Upper lobe of right lung (tissue), 1 donor: ENCODE data around the gene NPSR1. TPM values are rescaled to one million over a fixed set of nuclear protein-coding genes. Genes with fewer than 3 reads are reported as not detected.

Source experiments
- ATAC-seq: fragments of 200-7000 bp; cut with Tn5 transposase; one replicate; pipeline ENCODE4 v1.9.1; 2020; ENCODE audit warnings: mild to moderate bottlenecking, moderate library complexity
- DNase-seq: peaks from one replicate; pipeline ENCODE4 v3.0.0-alpha.2; 2020
- H3K27ac ChIP-seq: fragments of 200-600 bp; one replicate; pipeline ENCODE4 v1.8.0; 2022
- H3K27me3 ChIP-seq: fragments of 200-600 bp; one replicate; pipeline ENCODE4 v1.8.0; 2022; ENCODE audit warnings: mild to moderate bottlenecking
- H3K36me3 ChIP-seq: fragments of 200-600 bp; one replicate; pipeline ENCODE4 v1.8.0; 2022
- H3K4me1 ChIP-seq: fragments of 200-600 bp; one replicate; pipeline ENCODE4 v1.8.0; 2022
- H3K4me3 ChIP-seq: fragments of 200-600 bp; one replicate; pipeline ENCODE4 v1.8.0; 2022; ENCODE audit warnings: mild to moderate bottlenecking
- H3K9me3 ChIP-seq: fragments of 200-600 bp; one replicate; pipeline ENCODE4 v1.8.0; 2022
- CTCF ChIP-seq: fragments of 200-600 bp; IDR thresholded peaks from one replicate; pipeline ENCODE4 v1.8.0; 2022; ENCODE audit warnings: antibody characterized with exemption
- intact Hi-C: fragments of 100-400 bp; cut with DNase I; formaldehyde crosslinking; loops from one replicate; pipeline ENCODE4 v1.11.0; 2022
- total RNA-seq: library from RNA; stranded (reverse); fragmentation: NEBNext Ultra II Directional; extraction: Animal tissue kit (Norgen Biotek cat#: 25700); gene quantifications from one replicate; pipeline ENCODE4 v1.2.1, GENCODE V29; 2021
- donor health status: DM: no; HTN: yes; CAD: no; lungs with severe emphysema.

Gene NPSR1
- total RNA-seq, 1 donor from 2014 or later: not detected

DNA sequence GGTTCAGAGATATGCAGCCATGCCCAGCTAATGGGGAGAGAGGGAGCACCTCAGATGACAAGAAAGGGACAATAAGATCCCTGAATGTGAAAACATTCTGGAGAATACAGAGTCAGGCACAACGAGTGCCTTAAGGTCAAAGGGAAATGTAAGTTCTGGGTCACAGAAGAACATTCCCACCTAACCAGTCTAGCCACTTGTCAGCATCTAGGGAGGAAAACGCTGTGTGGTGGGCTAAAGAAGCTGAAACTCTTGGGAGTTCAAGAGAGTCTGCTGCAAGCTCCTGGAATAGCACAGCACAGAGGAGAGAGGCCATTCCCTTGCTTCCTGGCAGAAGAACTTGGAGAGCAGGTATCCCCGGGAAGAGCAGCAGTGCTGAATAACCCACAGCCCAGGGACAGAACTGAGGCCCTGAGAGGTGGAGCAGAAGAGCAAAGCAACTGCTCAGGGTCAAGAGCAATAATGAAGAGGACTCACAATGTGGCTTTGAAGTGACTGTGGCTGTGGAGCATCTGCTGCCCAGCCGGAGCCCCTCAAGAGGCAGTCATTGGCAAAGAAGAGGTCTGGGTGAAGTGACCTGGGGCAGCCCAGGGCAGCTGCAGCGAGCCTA lies 182.3 kb downstream of the NPSR1 start:
- no peak for DNase-seq
- H3K9me3 ChIP-seq: no peaks in the 10 kb centered on the region

GRCh38 chr7:34841326-34841725 lies 183.3 kb downstream of the NPSR1 start:
- H3K27me3 ChIP-seq: no peaks in the 10 kb centered on the region
- no peak for TF ChIP-seq CTCF
- no peaks in the 10 kb centered on the region for H3K4me1 ChIP-seq
- DNase-seq: no peak
- H3K4me3 ChIP-seq: no peak overlapping the region
- intact Hi-C loops: no loop called here
- no peak for ATAC-seq
- H3K36me3 ChIP-seq: no peaks in the 10 kb centered on the region
- no peaks in the 10 kb centered on the region for H3K9me3 ChIP-seq
- H3K27ac ChIP-seq: no peak overlapping the region

More for the DNA sequence above, 182.3 kb downstream of the NPSR1 start:
- TF ChIP-seq CTCF: no peak
- H3K27ac ChIP-seq: no peak overlapping the region
- H3K27me3 ChIP-seq: no peaks in the 10 kb centered on the region
- no peaks in the 10 kb centered on the region for H3K4me1 ChIP-seq
- no peak overlapping the region for H3K4me3 ChIP-seq
- H3K36me3 ChIP-seq: no peaks in the 10 kb centered on the region
- intact Hi-C loops: no loop called here
- no peak for ATAC-seq

DNA sequence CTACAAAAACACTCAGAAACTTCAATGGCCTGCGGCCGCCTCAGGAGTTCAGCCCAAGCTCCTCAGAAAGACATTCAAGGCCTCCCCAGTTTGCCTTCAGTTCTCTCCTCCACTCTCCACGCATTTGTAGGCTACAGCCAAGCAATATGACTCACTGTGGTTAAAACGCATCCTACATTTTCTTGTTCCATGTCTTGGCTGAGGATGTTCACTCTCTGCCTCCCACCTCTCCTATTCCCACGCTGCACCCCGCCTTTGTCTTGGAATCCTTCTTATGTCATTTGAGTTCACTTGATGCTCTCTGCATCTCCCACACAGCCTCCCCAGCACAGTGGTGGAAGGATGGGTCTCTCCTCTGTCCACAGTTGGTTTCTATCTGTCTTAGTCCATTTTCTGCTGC lies 184.8 kb downstream of the NPSR1 start:
- Histone ChIP-seq H3K27me3 (no peaks in the 10 kb centered on the region), H3K36me3 (no peaks in the 10 kb centered on the region), H3K27ac (no peak overlapping the region), H3K4me1 (no peaks in the 10 kb centered on the region), H3K9me3 (no peaks in the 10 kb centered on the region), H3K4me3 (no peak overlapping the region)
- intact Hi-C loops: no loop called here
- ATAC-seq (no peak), DNase-seq (no peak)
- TF ChIP-seq CTCF: no peak

DNA sequence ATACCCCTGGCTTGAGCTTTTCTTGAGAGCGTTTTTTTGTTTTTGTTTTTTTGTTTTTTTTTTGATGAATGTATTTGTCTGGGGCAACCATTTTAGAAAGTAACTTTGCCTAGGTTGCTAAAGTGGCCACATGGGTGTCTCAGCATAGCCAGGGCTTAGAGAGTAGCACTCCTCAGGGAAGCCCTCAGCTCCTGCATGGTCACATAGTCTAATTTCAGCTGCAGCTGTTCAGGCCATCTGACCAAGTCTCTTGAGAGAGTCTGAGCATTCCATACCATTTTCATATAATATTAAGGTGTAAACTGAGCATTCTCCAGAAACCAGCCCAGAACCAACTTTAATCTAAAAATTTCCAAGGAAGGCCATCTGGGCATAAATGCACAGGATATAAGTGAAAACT lies 186.4 kb downstream of the NPSR1 start:
- H3K4me3 ChIP-seq: no peak overlapping the region
- no peaks in the 10 kb centered on the region for H3K9me3 ChIP-seq
- no peak for TF ChIP-seq CTCF
- intact Hi-C loops: no loop called here
- no peak for ATAC-seq
- H3K4me1 ChIP-seq: no peaks in the 10 kb centered on the region
- no peak overlapping the region for H3K27ac ChIP-seq
- no peak for DNase-seq
- no peaks in the 10 kb centered on the region for H3K36me3 ChIP-seq
- H3K27me3 ChIP-seq: no peaks in the 10 kb centered on the region

- no peak overlapping the region for H3K4me3 ChIP-seq
- H3K27ac ChIP-seq: no peak overlapping the region
- H3K36me3 ChIP-seq: no peaks in the 10 kb centered on the region
- intact Hi-C loops: no loop called here
- ATAC-seq (no peak), DNase-seq (no peak)
- no peaks in the 10 kb centered on the region for H3K4me1 ChIP-seq
- TF ChIP-seq CTCF: no peak
- H3K27me3 ChIP-seq: no peaks in the 10 kb centered on the region
- no peaks in the 10 kb centered on the region for H3K9me3 ChIP-seq
Measured at GRCh38 chr7:34844936-34845665, 187.1 kb downstream of the NPSR1 start.
